ENCODE results near the gene NRF1.
"Not testable (repeated sequence)": the region's sequence is repeated elsewhere in the genome, so short reads cannot be mapped to it uniquely, and the experiment has no call there.

Gene NRF1

DNA sequence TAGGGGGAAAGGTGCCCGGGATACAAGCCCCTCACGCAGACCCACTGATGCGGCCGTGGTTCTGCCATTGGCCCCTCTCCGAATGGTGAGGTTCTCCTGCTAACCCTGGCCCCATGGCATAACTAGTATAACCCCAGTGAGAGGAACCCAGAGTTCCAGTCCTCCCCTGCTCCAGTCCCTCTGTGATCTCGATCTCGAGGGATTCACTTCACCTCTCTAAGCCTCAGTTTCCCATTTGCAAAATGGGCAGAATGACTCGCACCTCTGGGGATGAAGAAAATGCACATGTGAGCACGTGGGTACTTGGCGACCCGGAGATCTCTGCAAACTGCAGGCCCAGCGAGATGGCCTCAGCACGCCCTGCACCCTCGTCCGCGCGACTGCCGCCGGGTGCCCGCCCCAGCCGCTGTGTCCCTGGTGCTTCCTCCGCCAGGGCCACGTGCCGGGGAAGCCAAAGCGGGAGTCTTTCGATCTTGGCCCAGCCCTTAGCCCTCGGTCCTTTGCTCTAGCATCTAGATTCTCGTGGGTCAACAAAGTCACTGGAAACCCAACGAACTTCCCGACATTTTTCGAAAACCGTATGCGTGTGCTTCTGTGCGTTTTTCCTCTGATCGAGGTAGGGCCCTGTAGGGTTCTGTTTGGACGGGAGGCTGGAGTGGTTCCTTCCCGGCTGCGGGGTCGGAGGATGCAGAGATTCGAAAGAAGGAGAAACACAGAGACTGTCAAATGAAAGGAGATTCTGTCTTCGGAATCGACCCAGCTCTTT, 171.5 kb downstream of the NRF1 start:
- DNase-seq (ENCODE audit: low read depth in 2 of 2): no peak

DNA sequence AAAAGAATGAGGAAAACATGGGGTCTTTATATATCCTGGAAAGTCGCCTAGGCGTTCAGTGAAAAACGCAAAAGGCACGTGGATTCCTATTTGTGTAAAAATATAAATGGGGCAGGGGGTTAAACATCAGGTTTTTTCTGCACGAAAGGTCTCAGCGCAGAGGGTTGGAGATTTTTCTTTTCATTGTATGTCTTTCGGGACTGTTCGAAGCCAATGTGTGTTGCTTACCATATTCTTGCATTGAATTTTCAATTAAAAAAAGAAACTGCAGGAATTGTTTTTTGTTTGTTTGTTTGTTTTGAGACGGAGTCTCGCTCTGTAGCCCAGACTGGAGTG, 172.0 kb downstream of the NRF1 start:
- no peak for DNase-seq (ENCODE audit: low read depth in 2 of 2)

DNA sequence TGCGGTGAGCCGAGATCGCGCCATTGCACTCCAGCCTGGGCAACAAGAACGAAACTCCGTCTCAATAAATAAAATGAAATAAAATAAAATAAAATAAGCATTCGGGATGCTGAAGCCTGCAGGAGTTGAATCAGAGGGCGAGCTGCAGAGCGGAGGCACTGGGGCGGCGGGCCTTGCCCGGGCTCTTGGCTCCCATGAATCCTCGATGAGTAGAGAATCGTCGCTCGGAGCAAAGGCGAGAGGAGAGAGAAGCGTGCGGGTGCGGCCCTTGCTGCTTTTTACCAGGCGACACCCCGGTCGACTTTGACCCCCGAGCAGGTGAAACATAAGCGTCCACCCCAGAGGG, 172.9 kb downstream of the NRF1 start:
- no peak for DNase-seq (ENCODE audit: low read depth in 2 of 2)

DNA sequence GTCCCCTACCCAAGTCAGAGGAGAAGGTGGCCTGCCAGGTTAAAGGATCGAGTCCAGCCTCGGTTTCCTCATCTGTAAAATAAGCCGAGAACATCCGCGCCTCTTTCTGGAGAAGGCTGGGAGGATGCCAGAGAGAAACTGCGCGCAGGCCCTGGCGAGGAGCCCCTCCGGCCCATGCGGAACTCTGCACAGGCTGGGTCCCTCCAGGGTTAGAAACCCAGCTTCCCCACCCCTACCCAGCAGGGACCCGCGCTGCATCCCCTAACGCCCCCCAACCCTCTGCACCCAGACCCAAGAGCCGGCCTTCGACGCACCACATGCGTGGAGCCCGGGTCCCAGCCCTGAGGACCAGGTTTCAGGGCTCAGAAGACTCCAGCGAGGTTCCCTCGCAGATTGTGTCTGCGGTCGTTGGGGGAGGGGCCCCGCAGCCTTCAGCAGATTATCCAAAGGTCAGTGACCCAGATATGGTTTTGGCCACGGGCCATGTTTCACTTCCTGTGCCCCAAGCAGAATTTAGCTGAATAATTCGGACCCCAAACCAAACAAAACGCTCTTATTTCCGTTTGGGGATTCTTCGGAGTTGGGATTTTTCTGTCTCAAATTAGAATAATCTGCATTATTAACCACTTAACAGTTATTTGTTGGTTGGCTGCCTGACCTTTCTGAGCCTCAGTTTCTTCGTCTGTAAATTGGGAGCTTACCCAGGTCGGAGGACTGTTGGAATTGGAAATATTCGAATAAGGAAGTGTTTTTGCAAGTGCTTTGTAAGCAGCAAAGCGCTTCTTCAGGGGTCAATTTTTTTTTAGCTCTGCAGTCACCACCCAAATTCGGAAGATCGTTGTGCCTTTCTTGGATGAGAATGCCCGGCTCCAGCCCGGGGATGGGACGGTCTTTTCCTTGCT, 173.5 kb downstream of the NRF1 start:
- no peak for DNase-seq (ENCODE audit: low read depth in 2 of 2)

DNA sequence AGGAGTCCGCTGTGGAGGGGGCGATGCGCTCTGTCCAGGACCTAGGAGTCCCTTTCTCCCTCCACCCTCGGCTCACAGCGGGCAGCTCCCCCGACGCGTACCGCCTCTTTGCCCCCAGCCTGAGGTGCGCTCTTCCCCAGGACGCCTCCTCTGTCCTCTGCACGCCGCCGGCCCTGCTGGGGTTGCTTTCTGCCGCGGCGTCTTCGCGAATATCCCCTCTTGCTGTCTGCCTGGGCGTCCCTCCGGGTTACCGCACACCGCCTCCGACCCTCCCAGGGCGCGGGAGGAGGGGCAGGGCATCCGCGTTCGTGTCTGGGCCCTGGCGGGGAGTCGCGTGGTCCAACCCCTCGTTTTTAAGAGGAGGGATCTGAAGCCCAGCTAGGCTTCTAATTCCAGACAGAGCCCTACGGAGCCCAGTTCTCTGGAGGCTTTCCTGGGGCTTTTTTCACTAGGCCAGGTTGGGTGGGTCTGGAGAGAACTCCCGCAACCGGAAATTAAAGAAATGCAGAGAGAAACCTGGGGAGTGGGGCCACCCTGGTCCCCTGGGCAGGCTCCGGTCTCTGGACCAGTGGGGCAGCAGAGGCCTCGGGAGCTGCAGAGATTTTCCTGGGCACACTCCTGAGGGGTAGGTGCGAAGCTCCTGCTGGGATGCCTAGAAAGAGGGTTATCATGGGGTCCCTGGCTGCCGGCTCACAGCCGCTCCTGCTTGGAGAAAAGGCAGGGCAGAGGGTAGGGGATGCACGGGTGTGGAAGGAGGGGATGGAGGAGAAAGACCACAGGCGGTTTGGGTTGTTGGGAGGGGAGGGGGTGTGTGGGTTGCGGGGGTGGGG, 174.4 kb downstream of the NRF1 start:
- no peak for DNase-seq (ENCODE audit: low read depth in 2 of 2)

DNA sequence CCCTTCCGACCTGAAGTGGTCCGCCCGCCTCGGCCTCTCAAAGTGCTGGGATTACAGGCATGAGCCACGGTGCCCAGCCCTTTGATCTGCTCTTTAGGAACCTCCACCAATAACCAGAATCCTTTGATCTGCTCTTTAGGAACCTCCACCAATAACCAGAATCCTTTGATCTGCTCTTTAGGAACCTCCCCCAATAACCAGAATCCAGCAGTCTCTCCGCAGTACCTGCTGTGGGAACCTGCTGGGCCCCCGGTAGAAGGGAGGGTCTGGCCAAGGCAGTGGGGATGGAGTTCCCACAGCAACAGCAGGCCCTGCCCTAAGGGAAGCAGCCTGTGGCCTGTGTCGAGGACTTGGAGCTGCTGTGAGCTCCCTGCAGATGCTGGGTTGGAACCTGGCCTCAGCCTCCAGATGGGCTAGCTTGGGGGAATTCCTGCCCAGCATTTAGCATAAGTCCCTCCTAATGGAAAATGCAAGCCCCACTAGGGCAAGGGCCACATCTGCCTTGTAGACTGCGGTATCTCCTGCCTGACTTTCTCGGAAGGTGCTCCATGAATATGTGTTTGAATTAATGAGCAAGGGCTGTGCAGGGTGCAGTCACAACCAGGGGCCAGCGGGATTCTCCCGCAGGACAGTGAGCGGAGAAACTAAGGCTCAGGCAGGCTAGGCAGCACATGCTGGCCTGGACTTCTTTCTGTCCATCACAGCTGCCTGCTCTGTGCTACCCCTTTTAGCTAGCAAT, 175.5 kb downstream of the NRF1 start:
- DNase-seq (ENCODE audit: low read depth in 2 of 2): no peak

DNA sequence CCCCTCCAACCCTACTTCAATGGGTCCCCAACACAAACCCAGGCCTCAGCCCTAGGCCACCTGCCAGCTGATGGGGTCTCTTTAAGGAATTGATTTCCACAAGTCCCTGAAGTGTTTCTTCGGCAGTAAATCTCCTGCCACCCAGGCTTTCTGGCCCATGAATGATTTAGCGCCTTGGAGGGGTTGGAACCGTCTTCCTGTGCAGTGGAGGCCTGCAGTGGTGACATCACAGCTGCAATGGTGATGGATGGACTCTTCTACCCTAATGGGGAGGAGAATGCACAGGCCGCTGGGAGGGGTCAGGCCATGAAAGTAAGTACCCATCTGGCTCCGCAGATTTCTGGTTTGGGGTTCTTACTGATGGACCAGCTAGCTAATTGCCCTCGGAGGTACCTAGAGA, 177.5 kb downstream of the NRF1 start:
- no peak for DNase-seq (ENCODE audit: low read depth in 2 of 2)

DNA sequence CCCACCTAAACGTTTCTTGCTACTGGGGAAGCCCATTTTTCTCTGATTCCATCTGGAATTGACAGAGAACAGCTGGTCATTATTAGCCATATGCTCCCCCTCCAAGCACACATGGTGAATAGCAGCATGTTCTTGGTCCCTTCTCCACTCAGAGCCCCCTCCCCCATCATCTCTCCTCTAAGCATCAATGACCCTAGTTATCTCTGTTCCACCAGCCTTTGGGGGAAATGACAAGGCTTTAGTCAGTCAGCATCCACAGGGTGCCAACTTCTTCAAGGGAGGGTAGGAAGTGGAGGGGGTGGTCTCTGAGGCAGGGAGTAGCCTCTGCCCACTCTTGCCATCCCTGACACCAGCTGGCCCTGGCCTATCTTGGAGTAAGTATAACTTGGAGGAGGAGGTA, 178.1 kb downstream of the NRF1 start:
- no peak for DNase-seq (ENCODE audit: low read depth in 2 of 2)

DNA sequence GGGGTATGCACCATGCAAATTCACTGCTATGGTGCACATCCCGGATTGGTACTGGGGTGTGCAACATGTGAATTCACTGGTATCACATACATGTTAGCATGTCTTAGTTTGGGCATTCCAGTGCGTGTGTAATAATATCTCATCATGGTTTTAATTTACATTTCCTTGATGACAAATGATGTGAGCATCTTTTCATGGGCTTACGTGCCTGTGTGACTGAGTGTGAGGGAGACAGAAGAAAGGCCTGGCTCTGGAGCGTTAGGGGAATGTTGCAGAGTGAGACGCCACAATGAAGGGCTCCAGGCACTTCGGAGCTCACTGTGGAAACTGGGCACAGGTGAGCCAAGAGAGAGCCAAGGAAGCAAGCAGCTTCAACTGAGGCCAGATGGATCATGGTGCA, 178.6 kb downstream of the NRF1 start:
- no peak for DNase-seq (ENCODE audit: low read depth in 2 of 2)

DNA sequence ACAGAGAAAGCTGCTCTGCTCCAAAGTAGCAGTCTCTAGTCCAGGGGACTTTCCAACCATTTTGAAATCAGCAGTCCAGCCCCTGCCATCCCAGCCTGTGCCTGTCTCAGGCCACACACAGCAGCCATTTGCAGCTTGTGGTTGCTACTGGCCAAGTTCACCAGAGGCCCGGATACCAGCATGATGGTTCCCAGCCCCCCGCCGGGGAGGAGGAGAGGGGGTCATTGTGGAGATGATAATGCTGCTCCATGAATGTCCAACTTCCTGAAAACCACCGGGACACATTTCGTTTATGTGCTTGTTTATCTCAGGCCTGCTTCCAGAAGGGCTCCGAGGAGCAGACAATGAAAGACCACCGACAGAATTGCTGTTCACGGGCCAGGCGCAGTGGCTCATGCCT, 181.2 kb downstream of the NRF1 start:
- no peak for DNase-seq (ENCODE audit: low read depth in 2 of 2)

DNA sequence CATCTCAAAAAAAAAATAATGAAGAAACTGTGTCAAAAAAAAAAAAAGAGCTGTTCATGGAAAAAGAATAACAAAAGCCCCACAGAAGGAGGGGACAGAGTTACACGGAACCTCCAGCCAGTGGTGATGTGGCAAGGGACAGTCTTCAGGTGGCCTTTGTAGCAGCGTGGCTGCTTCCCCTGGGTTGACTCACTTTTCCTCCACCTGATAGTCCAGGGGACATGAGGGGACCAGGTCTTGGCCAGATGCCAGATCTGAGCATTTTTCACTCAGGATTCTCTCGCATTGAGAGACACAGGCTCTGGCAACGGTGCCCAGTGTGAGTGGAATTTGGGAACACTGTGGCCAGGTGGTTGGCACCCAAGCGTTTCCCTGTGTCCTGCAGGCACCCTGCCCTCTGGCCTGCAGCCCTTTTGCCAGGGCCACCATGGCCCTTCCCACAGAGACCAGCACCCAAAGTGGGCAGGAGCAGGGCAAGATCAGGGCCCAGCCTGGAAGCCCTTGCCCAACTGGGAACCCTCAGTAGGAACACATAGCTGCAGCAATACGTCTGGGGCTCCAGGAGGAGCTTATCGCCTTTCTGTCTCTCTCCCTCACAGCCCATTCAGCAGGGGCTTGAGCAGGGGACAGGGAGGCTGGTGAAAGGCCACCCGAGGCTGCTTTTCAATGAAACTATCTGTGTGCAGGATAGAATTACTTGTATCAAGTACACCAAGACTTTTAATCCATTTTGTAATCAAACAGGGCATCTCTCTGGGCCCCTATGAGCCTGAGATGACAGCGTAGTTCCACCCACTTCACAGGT, 182.2 kb downstream of the NRF1 start:
- no peak for DNase-seq (ENCODE audit: low read depth in 2 of 2)

DNA sequence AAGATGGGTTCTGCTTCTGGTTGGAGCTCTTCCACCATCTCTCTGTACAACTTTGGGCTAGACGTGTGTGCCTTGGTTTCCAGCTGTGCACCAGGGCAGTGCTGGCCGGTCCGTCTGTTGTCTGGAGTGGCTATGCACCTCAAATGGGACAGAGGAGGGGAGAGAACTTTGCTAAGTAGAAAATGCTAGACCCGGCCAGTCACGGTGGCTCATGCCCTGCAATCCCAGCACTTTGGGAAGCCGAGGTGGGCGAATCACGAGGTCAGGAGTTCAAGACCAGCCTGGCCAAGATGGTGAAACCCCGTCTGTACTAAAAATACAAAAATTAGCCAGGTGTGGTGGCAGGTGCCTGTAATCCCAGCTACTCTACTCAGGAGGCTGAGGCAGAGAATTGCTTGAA, 182.9 kb downstream of the NRF1 start:
- not testable (repeated sequence) for DNase-seq (ENCODE audit: low read depth in 2 of 2)

DNA sequence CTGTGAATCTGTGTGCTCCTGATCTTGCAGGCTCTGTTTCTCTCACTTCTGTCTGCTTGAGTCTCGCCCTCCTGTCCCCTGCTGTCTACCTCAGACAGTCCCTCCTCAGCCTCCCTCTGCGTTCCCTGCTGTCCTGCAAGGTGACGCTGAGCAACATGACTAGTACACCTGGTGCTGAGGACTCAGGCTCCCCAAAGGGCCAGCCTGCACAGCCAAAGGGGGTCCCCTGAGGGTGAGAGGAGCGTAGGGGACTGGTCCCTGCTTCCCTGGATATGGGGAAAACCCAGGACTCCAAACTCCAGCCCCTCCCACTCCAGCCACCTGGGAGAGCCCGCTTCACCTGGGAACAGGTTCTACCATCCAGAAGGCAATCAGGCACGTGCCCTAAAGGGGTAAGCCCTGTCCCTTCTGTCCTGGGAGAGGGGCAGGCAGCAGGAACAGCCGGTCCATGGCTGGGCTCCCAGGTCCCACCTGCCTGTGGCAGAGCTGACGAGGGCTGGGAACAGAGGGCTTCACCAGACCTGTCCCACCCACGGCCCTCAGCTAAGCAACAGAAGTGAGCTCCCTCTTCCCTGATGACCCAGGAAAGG, 184.8 kb downstream of the NRF1 start:
- DNase-seq (ENCODE audit: low read depth in 2 of 2): no peak

DNA sequence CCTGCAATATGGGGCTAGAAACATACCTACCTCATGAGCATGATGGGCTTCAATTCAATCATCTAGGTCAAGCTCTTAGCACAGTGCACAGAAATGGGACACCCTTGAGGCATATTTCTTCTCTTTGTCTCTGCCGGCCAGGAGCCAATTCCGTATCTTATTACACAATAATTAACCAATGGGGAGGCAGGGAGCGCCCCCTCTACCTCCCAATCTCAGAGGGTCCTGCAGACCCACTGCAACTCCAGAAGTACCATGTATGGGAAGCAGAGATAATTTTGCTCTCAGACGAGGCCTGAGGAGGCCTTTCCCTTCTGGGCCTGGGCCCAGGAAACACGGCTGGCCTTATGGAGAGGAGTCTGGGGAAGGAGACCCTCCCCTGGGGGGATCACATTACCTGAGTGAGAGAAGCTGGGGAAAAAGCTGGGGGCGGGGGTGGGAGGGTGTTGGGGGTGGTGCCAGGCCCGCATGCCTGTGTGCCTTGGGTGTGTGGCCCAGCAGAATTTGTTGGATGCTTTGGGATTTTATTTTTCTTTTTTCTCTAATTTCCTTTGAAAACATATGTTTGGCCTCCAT, 185.8 kb downstream of the NRF1 start:
- no peak for DNase-seq (ENCODE audit: low read depth in 2 of 2)

DNA sequence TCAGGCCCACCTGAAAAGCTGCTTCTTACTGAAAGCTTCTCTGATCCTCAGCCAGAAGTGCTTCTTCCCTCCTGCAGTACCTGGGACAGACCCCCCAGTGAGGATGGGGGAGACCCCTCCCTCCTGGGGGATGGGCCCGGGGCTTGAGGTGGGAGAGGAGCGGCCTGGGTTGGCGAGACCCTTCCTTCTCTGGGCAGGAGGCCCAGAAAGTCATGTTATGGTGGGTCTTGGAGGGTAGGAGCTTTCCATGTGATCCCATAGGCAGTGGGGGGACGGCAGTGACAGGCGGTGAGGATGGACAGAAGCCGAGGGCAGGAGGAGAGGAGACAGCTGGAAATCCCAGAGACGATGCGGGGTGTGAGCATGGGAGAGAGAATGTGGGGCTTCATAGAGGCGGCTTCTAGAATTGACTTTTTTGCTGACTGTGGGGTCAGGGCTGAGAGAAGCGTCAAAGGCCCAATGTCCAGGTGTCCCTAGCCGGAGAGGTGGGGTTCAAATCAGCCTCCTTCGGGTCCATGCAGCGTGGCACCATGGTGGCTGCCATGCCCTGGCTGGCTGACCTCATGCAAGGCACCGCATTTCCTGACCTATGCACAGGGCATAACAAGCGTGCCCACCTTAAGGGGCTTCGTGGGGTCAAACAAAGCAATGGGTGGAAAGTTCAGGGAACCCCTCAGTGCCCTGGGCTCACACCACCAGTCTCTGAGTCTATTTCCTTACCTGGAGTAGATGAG, 187.3 kb downstream of the NRF1 start:
- no peak for DNase-seq (ENCODE audit: low read depth in 2 of 2)

DNA sequence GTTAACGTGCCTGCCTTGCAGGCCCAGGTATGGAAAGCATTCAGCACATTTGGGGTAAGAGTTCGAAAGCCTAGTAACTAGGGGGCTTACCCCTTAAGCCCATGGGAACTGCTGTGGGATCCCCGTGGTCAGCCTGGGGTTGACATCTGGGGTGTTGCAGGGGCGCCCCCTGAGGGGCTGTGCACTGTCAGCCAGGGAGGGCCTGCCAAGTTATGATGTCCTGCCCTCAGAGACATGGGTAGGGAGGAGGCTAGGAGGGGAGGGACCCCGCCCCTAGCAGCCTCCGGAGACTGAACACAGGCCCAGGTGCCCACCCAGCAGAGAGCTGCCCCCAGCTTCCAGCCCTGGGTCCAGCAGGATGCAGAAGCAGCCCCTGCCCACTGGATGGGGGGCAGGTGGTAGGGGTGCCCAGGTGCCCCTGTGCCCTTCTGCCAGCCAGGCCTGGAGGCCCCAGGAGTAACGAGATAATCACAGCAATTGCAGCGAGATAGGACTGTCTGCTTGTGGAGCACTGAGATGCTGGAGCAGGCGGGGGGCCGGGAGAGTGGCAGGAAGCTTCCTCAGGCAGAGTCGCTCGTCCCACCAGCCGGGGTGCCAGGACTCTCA, 187.9 kb downstream of the NRF1 start:
- DNase-seq (ENCODE audit: low read depth in 2 of 2): no peak

DNA sequence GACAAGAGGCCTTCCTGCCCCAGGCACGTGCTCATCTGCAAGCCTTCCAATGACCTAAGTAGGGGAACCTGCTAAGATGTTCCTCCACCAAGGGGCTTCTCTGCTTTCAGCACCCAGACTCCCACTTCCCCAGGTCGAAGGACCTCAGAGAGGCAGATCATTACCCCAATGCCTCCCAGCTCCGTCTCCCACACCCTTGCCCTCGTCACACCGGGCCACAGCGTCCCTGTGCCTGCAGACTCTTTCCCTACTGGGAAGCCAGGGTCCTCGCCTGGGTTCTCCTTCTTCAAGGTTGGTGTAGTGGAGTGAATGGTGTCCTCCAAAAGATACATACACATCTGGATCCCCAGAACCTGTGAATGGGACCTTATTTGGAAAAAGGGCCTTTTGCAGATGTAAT, 189.4 kb downstream of the NRF1 start:
- DNase-seq (ENCODE audit: low read depth in 2 of 2): no peak

DNA sequence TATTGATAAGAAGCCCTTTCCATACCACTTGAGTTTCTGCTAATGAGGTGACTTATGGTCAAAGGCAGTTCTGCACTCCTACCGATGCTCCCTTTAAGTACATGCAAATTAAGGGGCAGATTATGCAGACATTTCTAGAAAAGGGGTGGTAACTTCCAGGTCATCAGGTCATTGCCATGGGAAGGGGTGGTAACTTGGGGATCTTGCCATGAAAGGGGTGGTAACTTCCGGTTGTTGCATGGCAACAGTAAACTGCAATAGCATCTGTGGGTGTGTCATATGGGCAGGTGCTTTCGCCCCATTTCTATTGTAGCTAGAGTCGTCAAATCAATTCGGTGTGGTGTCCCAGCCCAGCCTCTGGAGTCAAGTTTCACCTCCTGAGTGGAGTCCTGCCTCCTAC, 190.4 kb downstream of the NRF1 start:
- DNase-seq (ENCODE audit: low read depth in 2 of 2): no peak

DNA sequence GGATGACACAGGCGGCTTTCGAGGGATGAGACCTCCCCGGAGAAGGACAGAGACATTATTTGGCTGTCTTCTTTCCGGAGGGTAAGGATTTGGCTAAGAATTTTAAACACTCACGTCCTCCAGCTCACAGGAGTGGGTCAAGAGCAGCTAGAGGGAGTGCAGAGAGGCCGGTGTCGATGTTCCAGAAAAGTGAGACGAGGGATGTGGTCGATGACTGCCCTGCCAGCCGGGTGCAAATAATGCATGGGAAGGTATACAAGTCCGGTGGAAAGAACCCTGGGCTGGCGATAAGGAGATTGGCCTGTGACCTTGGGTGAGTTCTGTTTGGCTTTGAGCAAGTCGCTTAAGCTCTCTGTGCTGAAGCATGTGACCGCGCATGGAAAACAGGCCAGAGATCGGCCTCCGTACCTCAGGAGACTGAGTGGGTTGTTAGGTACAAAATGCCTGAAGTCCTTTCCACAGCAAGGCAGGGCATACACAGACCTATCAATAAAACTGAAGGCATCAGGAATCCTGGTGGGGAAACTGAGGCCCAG, 192.1 kb downstream of the NRF1 start:
- DNase-seq (ENCODE audit: low read depth in 2 of 2): no peak
